Panc1 (cell line): Measurements from ENCODE around the gene C6orf89.

Experiments
- CTCF ChIP-seq: fragments of 450-650 bp; IDR thresholded peaks from 2 replicates; pipeline ENCODE4 v1.5.1; 2017; ENCODE audit warnings: mild to moderate bottlenecking
- POLR2AphosphoS5 ChIP-seq: IDR thresholded peaks from 2 replicates; pipeline ENCODE4 v1.6.1; 2012; ENCODE audit warnings: mild to moderate bottlenecking, low read depth, low read length, moderate library complexity
- REST ChIP-seq, 2 experiments: IDR thresholded peaks; 2 replicates each; pipeline ENCODE4 v1.6.1; 2011 to 2012; ENCODE audit warnings: low read depth in 2 of 2, control low read depth in 1 of 2, low read length in 1 of 2, mild to moderate bottlenecking in 1 of 2, moderate library complexity in 1 of 2; ENCODE audit not compliant: insufficient read depth in 1 of 2

- TF ChIP-seq POLR2AphosphoS5 (no peak), CTCF (no peak), REST (IDR thresholded peaks at IDR 0.05; ENCODE audit: insufficient read depth in 1 of 2, low read depth in 2 of 2, low read length in 1 of 2) (no peak)
Observed at GRCh38 chr6:36884610-36885009, 1.1 kb upstream of the C6orf89 start.
